ENCODE data around the gene PAPLN. TPM values are rescaled to one million over a fixed set of nuclear protein-coding genes. Genes with fewer than 3 reads are reported as not detected.

Gene PAPLN
- total RNA-seq, 2 donors from 2014 or later = 5.1 to 6.7 TPM

- DNase-seq (ENCODE audit: low spot score) = no peak
- Histone ChIP-seq H3K4me3 (no peak overlapping the region), H3K4me1 (peaks cover 0 to 49% of the 10 kb centered on the region in 2 donors)
Observed at GRCh38 chr14:73240816-73241480, 3.6 kb downstream of the PAPLN start.

GRCh38 chr14:73241481-73242165 lies 4.3 kb downstream of the PAPLN start:
- Histone ChIP-seq H3K36me3 (no peaks in the 10 kb centered on the region), H3K27ac (no peak overlapping the region), H3K9me3 (no peaks in the 10 kb centered on the region), H3K27me3 (peaks cover 0 to 8% of the 10 kb centered on the region in 2 donors), H3K4me1 (peaks cover 0 to 49% of the 10 kb centered on the region in 2 donors), H3K4me3 (no peak overlapping the region)
- TF ChIP-seq CTCF (IDR thresholded peaks at IDR 0.05) = no peak
- DNase-seq (ENCODE audit: low spot score) = no peak

More at GRCh38 chr14:73240816-73241480, 3.6 kb downstream of the PAPLN start:
- Histone ChIP-seq H3K9me3 (no peaks in the 10 kb centered on the region), H3K27me3 (peaks cover 0 to 8% of the 10 kb centered on the region in 2 donors), H3K27ac (no peak overlapping the region), H3K36me3 (no peaks in the 10 kb centered on the region)
- no peak for TF ChIP-seq CTCF (IDR thresholded peaks at IDR 0.05)

- Histone ChIP-seq H3K27ac (peak overlapping the region in 1 of 2 donors; percentile 8), H3K9me3 (no peaks in the 10 kb centered on the region), H3K36me3 (no peaks in the 10 kb centered on the region), H3K4me1 (peaks cover 0 to 43% of the 10 kb centered on the region in 2 donors), H3K27me3 (peaks cover 0 to 5% of the 10 kb centered on the region in 2 donors), H3K4me3 (no peak overlapping the region)
- DNase-seq (ENCODE audit: low spot score) = no peak
- TF ChIP-seq CTCF (IDR thresholded peaks at IDR 0.05) = no peak
Observed at GRCh38 chr14:73242357-73242901, 5.1 kb downstream of the PAPLN start.

GRCh38 chr14:73243341-73243740 lies 6.0 kb downstream of the PAPLN start:
- Histone ChIP-seq H3K9me3 (no peaks in the 10 kb centered on the region), H3K4me1 (peaks cover 0 to 34% of the 10 kb centered on the region in 2 donors), H3K27me3 (no peaks in the 10 kb centered on the region), H3K27ac (no peak overlapping the region), H3K36me3 (no peaks in the 10 kb centered on the region), H3K4me3 (no peak overlapping the region)
- no peak for DNase-seq (ENCODE audit: low spot score)
- no peak for TF ChIP-seq CTCF (IDR thresholded peaks at IDR 0.05)

GRCh38 chr14:73243748-73244147 lies 6.4 kb downstream of the PAPLN start:
- no peaks in the 10 kb centered on the region for H3K27me3 ChIP-seq
- peaks cover 0 to 30% of the 10 kb centered on the region in 2 donors for H3K4me1 ChIP-seq
- DNase-seq (ENCODE audit: low spot score) = no peak
- no peaks in the 10 kb centered on the region for H3K36me3 ChIP-seq
- no peak overlapping the region for H3K27ac ChIP-seq
- H3K9me3 ChIP-seq = no peaks in the 10 kb centered on the region
- H3K4me3 ChIP-seq = no peak overlapping the region
- TF ChIP-seq CTCF (IDR thresholded peaks at IDR 0.05) = no peak
